ENCODE data around the gene GNAT3.

Gene GNAT3

GRCh38 chr7:80500325-80500724 is 11.5 kb downstream of the GNAT3 start:
- DNase-seq (ENCODE audit: low read depth in 2 of 2) = no peak

DNA sequence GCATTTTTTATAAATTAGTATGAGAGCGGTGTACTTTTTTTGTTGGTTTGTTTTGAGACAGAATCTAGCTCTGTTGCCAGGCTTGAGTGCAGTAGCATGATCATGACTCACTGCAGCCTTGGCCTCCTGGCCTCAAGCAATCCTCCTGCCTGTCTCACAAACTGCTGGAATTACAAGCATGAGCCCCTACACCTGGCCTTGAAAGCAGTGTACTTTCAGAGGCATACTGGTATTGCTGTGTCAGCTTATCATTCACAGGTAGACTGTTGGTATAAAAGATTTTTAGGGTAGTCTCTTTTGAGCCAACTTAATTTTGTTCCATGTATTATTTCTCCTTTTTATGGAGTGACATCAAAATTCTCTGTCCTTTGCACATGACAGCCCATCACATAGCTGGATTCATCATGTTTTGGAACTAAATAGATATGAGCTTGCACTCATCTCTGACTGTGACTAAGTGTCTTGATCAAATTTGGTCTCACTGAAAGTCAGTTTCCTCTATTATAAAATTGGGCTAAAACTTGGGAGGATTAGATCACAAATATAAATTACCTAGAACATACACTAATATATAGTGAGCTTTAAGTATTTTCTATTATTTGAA is 12.4 kb downstream of the GNAT3 start:
- no peak for DNase-seq (ENCODE audit: low read depth in 2 of 2)

DNA sequence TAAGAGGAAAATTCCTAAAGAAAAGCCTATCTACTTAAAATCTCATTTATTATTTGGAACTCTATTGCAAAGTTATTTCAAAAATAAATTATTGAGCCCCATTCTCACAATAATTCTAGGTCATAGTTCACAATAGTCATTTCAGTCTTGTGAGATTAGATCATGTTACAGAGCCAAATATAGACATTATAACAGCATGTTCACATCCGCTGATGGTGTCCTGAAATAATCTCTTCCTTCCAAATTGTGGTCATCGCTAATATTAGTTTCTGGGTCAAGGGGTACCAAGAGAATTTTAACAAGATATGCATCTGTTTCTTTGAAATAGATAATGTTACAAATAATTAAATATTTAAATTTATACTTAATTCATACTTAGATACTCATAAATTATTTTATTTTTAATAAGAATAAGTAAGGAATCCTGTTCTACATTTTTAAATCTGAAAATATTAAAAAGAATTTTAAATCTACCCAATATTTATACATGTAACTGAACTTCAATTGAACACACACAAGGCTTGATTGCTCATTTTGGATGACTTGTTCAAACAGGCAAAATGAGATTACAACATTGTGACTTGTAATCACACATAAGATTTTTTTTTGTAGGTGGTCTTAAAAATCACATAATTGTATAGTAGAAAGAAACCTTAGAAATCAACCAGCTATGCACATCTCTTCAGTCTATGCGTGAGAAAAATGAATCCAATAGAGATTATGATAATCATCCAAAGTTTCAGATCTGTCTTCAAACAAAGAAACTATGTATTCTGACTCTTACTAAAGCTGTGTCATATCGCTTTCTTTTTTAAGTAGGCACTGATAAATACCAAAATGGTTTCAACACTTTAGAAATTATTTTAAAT is 13.1 kb downstream of the GNAT3 start:
- DNase-seq (ENCODE audit: low read depth in 2 of 2) = no peak

DNA sequence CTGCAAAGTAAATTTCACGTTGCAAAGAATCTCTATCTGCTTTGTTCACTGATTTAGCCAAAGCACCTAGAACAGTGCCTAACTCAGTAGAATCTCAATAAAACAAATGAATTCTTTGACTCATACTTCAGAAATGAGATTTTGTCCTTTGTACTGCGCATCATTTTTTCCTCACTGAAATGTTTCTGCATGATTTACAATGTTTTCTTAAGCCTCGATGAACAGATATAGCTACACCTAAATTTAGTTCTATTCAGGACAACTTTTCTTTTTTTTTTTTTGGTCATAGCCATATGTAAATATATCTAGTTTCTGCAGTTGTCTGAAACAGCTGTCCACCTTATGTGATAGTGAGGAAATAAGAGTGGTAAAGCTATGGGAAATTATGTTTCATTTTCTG is 15.3 kb downstream of the GNAT3 start:
- no peak for DNase-seq (ENCODE audit: low read depth in 2 of 2)

GRCh38 chr7:80493121-80493849 is 18.6 kb downstream of the GNAT3 start:
- no peak for DNase-seq (ENCODE audit: low read depth in 2 of 2)

DNA sequence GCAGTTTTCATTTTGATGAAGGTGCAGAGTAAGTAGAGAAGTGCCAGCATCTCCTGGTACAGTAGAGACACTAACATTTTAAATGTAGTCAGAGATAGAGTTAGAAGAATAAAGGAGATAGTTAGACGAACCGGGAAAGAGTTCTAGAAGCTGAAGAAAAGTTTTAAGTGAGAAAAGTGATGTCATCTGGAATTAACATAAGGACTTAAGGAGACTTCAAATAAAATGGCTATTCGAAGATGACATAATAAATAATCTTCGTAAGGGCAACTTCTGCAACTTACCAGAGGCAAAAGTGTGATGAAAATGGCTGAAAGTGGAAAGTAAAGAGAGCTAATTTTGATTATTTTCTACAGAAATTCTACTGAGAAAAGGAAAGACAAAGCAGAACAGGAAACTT is 20.4 kb downstream of the GNAT3 start:
- no peak for DNase-seq (ENCODE audit: low read depth in 2 of 2)

DNA sequence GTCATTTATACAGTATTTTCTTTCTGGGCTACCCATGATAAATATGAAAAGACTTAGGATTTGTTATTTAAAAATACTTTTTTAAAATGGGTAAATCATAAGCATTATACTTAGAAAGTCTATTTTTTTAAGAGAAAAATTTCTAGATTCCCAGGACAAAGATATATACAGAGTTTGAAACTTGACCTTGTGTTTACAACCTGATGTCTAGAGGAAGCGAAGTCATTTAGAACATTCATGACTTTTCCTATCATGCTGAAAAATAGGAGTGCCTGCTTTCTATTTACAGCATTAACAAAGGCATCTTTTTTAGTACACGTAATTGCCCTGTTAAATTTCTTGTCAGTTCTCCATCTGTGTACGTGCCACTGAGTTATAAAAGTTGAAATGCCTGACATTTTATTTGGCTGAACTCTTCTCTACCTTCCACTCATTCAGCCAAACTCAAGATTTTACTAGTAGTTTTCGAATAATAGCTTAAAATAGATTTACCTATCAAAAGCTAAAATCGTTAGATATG is 23.0 kb downstream of the GNAT3 start:
- no peak for DNase-seq (ENCODE audit: low read depth in 2 of 2)

DNA sequence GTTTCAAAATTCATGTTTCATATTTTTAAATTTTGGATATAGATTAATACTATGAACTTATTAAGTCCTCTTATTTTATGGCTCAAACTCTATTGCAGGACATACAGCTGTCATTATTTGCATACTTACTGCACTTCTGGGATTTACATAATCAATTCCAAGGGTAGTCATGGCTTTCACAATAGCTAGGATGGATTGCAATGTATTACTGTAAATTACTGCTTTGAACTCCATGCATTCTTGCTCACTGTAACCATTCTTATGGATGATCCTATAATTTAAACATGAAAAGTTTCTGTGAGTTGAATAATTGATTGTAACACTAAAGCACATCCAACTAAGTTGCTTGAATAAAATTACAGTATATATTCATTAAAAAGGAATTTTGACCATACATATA is 23.5 kb downstream of the GNAT3 start:
- DNase-seq (ENCODE audit: low read depth in 2 of 2) = no peak

- no peak for DNase-seq (ENCODE audit: low read depth in 2 of 2)
Measured at GRCh38 chr7:80485721-80486120, 26.1 kb downstream of the GNAT3 start.

- DNase-seq (ENCODE audit: low read depth in 2 of 2) = no peak
Measured at GRCh38 chr7:80482950-80483349, 28.9 kb downstream of the GNAT3 start.

DNA sequence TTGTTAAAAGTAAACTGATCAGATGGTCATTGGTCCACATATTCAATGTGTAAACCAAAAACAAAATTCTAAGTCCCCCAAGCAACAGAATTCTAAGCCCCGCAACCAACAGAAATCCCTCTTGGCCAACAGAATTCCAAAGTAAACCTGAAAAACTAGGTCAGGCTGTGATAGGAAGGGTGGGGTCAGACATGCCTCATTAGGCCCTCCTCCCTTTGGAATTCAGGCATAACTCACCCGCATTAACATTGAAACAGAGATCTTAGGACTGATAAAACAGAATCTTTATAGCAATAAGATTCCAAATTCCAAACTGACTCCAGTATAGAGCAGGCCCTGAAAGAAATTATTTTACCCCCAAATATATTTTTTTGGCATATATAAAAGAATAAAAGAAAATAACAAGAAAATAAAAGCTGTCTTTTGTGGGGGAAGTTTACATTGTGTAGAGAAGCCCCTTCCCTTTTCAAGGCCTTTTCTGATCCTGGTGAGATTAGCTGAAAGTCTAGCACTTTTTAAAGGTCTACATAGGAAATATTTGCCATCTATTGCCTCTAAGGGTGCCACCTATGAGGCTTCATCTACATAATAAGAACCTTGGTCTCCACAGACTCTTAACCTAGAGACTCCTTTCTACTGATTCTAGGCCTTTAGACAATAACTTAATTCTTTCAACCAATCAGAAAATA is 30.5 kb downstream of the GNAT3 start:
- no peak for DNase-seq (ENCODE audit: low read depth in 2 of 2)

GRCh38 chr7:80480566-80480965 is 31.3 kb downstream of the GNAT3 start:
- no peak for DNase-seq (ENCODE audit: low read depth in 2 of 2)

- DNase-seq (ENCODE audit: low read depth in 2 of 2) = no peak
Measured at GRCh38 chr7:80478683-80479082, 33.2 kb downstream of the GNAT3 start.

DNA sequence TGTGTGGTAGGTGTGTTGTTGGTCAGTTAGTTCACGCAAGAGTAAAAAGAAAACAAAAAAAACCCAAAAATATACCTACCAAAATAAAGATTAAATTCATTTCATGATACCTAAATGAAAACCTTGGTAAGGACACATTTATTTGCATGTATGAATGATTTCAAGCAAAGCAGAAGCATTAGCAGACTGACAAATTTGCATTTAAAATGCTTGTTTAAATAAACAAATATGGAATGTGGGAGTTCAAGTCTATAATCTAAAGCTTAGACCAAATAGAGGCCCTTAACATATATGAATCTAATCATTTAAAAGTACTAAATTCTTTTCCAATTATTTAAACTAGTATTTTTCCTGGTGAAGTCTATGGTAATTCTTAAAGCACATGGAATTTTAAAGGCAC is 35.8 kb downstream of the GNAT3 start:
- DNase-seq (ENCODE audit: low read depth in 2 of 2) = no peak

DNA sequence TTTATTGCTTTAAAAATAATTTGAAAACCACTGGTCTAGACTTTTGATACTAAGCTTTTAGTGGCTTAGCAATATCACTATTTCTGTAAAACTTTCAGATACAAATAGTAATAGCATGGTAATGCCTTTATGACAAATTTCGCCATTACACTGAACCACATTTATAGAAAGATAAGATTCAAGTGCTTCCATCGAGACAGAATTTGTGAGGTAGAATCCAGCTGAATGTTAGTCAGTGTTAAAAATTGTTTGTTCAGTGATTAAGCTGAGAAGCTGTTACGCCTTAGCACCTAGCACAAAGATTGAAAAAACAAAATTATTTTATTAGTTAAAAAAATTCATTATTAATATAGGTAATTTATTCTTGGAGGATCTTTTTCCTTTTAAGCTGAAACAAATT is 36.5 kb downstream of the GNAT3 start:
- DNase-seq (ENCODE audit: low read depth in 2 of 2) = no peak

DNA sequence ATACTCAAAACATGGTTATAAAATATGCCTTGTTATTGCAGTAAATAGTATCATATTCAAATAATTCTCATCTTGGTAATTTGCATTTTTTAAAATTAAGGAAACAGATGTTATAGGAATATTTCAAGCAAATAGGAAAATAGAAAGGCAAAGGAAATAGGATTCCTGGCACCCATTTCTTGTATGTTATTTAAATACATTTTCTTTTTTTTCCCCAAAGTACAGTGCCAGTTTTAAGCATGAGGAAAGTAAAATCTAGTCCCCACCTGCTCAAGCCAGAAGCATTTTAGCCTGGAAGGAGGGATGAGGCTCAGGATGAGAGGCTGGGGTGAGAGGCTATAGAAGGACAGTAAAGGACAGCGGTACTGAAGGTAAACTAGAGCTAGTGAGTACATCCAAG is 38.1 kb downstream of the GNAT3 start:
- no peak for DNase-seq (ENCODE audit: low read depth in 2 of 2)

DNA sequence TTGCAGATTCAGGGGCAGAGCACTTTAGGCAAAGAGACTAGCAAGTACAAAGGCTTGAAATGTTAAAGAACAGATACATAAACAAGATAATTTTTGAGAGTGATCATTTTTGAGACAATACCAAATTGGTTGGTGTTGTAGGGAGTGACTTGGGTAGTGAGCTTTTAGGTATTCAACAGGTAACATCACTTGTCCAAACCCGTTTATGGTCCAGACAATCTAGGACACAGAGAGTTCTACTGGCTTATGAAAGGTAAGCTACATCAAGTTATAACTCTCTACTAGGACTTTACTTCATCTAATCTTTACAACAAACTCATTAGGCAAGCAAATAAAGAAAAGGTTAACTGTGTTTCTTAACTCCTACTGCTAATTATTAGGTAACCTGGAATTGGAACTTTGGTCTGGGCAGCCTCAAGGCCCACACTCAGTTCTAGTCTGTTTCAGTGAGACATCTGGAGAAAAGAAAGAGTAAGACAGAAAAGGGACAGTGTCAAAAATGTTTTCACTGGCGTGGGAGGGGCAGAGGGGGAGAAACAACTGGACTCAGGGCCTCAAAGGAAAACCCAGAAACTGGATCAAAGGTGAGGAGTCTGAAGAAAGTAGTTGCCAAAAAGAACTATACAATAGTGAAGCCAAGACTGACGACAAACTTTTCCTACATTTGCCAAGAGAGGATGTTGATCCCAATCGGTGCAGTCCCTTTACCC is 39.2 kb downstream of the GNAT3 start:
- no peak for DNase-seq (ENCODE audit: low read depth in 2 of 2)

- DNase-seq (ENCODE audit: low read depth in 2 of 2) = no peak
Measured at GRCh38 chr7:80468931-80469714, 42.7 kb downstream of the GNAT3 start.

DNA sequence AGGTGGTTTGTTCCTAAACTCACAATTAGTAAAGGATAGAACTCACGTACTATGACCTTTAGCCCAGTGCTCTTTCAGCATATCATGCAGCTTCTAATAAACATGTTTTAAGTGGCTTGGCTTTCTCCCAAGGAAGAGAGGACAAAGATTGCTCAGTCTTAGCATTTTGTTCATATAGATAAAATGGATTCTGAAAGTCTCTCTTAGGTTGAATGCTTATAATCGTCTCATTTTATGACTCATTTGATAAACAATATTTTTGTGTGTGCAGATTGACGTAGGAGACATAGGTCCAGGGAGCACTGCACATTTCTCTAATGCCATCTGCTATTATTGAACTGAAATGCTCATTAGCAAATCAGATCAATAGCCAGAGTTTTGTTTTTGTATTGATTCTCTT is 44.8 kb downstream of the GNAT3 start:
- no peak for DNase-seq (ENCODE audit: low read depth in 2 of 2)

DNA sequence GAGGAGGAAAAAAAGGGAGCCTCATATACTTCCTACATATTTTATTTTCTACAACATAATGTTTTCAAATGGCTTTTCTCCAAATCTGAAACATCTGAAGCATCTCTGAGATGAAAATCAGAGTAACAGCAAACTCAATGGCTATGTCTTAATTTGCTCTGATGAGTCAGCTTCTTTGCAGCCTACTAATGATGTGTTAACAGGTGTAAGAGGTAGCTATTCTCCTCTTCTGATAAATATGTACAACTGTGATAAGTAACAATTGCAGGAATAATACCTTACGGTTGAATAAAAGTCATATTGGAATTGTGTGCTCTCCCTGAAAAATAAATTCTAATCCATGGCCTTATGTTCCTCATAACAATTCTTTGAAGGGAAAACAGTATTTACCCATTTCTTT is 45.2 kb downstream of the GNAT3 start:
- DNase-seq (ENCODE audit: low read depth in 2 of 2) = no peak

DNA sequence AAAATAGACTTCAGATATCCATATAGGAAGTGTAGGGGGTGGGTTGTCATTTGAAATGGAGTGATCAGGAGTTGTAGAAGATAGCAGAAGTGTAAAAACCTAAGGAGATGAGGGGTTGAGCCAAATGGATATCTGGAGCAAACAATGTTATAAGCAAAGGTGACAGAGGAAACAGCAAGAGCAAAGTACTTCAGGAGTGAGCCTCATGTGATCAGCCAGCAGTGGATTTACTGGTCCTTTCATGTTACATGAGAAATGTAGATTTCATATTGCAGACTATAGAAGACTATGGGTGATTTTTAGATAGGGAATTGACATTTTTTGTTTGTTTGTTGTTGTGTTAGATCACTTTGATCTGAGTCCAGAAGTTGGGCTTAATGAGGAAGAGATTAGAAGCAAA is 47.7 kb downstream of the GNAT3 start:
- no peak for DNase-seq (ENCODE audit: low read depth in 2 of 2)

Data from stimulated activated CD8-positive, alpha-beta memory T cell treated with anti-CD3 and anti-CD28 coated beads, Interleukin-7, amount 100 ng/mL, for 4 hours (primary cell).